Right cardiac atrium (tissue), 5 donors: ENCODE data around the gene PTPRJ. TPM values are rescaled to one million over a fixed set of nuclear protein-coding genes. Genes with fewer than 3 reads are reported as not detected.

Experiments
- ATAC-seq, 2 donors: fragments of 200-7000 bp; cut with Tn5 transposase; one replicate each; pipeline versions ENCODE4 v1.8.0 to v1.9.1; 2020; ENCODE audit warnings: moderate library complexity in 2 of 2, mild to moderate bottlenecking in 1 of 2
- DNase-seq, 3 donors: peaks; one replicate each; pipeline ENCODE4 v3.0.0-alpha.2; 2020
- H3K27ac ChIP-seq: one replicate; pipeline ENCODE4 v1.5.1; 2013; ENCODE audit warnings: mild to moderate bottlenecking, low read length, control low read depth, moderate library complexity
- H3K27me3 ChIP-seq: one replicate; pipeline ENCODE4 v1.6.1; 2013; ENCODE audit not compliant: control insufficient read depth, insufficient read depth
- H3K4me1 ChIP-seq: one replicate; pipeline ENCODE4 v1.6.1; 2013; ENCODE audit warnings: low read length; ENCODE audit not compliant: control insufficient read depth, insufficient read depth
- H3K4me3 ChIP-seq: one replicate; pipeline ENCODE4 v1.5.1; 2013; ENCODE audit warnings: low read length, control low read depth
- H3K9me3 ChIP-seq: one replicate; pipeline ENCODE4 v1.6.1; 2013; ENCODE audit warnings: low read length; ENCODE audit not compliant: control insufficient read depth
- WGBS: extraction: QIAGEN DNeasy Blood & Tissue Kit; methylation state at CpG from one replicate; pipeline ENCODE4 v1.1.7; 2013; 5-methylcytosine and 5-hydroxymethylcytosine counted together
- intact Hi-C, 4 donors: fragments of 100-400 bp; cut with DNase I; formaldehyde crosslinking; loops; one replicate each; pipeline versions ENCODE4 v1.11.0 to v1.14.0; 2022 to 2023
- polyA plus RNA-seq: library from polyadenylated mRNA; stranded (reverse); fragments of 200-250 nt; gene quantifications from one replicate; pipeline ENCODE4 v1.2.3, GENCODE V29; 2013
- total RNA-seq, 4 donors: library from RNA; stranded (reverse); fragmentation: NEBNext Ultra II Directional; extraction: Animal tissue kit (Norgen Biotek cat#: 25700); gene quantifications; one replicate each; pipeline ENCODE4 v1.2.1, GENCODE V29; 2021
- donor health status: healthy with polysubstance abuse.
- donor health status: DM: no; HTN: yes; CAD: no.
- donor health status: DM: no; HTN: no; CAD: no.
- donor health status: DM: no; HTN: yes; CAD: no; lungs with severe emphysema.
- donor health status: DM: yes; HTN: yes; CAD: no.

The PTPRJ gene
- total and polyA plus RNA-seq, 5 donors = 1.8 to 8.7 (median 6.4) TPM

- DNase-seq (no peak), ATAC-seq (no peak)
- Histone ChIP-seq H3K27me3 (no peaks in the 10 kb centered on the region), H3K4me3 (no peak overlapping the region), H3K9me3 (no peaks in the 10 kb centered on the region), H3K4me1 (peaks cover 5% of the 10 kb centered on the region), H3K27ac (no peak overlapping the region)
- intact Hi-C loops = no loop called here
- 85% methylated on average over 6 of the region's 6 CpGs for WGBS
These were observed 99.2 kb downstream of the PTPRJ start for GRCh38 chr11:48079596-48079995.

GRCh38 chr11:48080301-48080861 lies 100.0 kb downstream of the PTPRJ start:
- 83% methylated on average over 6 of the region's 6 CpGs for WGBS
- no peaks in the 10 kb centered on the region for H3K9me3 ChIP-seq
- no peak for DNase-seq
- no peaks in the 10 kb centered on the region for H3K27me3 ChIP-seq
- H3K4me1 ChIP-seq = peaks cover 5% of the 10 kb centered on the region
- intact Hi-C loops = no loop called here
- peak in 1 of 2 donors; percentile 6 for ATAC-seq
- no peak overlapping the region for H3K4me3 ChIP-seq
- H3K27ac ChIP-seq = peak overlapping the region; percentile 7

GRCh38 chr11:48081151-48082010 lies 101.0 kb downstream of the PTPRJ start:
- DNase-seq (peak; percentile 86 to 91 (median 90)), ATAC-seq (peak; percentile 95)
- 4% methylated on average over 19 of the region's 19 CpGs for WGBS
- no peak overlapping the region for H3K4me3 ChIP-seq
- peaks cover 5% of the 10 kb centered on the region for H3K4me1 ChIP-seq
- intact Hi-C loops = no loop called here
- H3K9me3 ChIP-seq = no peaks in the 10 kb centered on the region
- H3K27ac ChIP-seq = peak overlapping the region; percentile 95
- no peaks in the 10 kb centered on the region for H3K27me3 ChIP-seq

GRCh38 chr11:48082771-48083170 lies 102.4 kb downstream of the PTPRJ start:
- Histone ChIP-seq H3K9me3 (no peaks in the 10 kb centered on the region), H3K27me3 (no peaks in the 10 kb centered on the region), H3K27ac (no peak overlapping the region), H3K4me3 (no peak overlapping the region), H3K4me1 (peaks cover 5% of the 10 kb centered on the region)
- ATAC-seq (no peak), DNase-seq (no peak)
- intact Hi-C loops = no loop called here
- WGBS = 99% methylated on average over 2 of the region's 2 CpGs

GRCh38 chr11:48083421-48083820 lies 103.1 kb downstream of the PTPRJ start:
- ATAC-seq (no peak), DNase-seq (no peak)
- Histone ChIP-seq H3K4me3 (no peak overlapping the region), H3K9me3 (no peaks in the 10 kb centered on the region), H3K27ac (no peak overlapping the region), H3K4me1 (peaks cover 5% of the 10 kb centered on the region), H3K27me3 (no peaks in the 10 kb centered on the region)
- intact Hi-C loops = no loop called here

- Histone ChIP-seq H3K4me3 (no peak overlapping the region), H3K4me1 (peaks cover under 1% of the 10 kb centered on the region), H3K9me3 (no peaks in the 10 kb centered on the region), H3K27me3 (no peaks in the 10 kb centered on the region), H3K27ac (no peak overlapping the region)
- intact Hi-C loops = no loop called here
- 93% methylated on average over 4 of the region's 4 CpGs for WGBS
- ATAC-seq = no peak
- no peak for DNase-seq
These were observed 105.3 kb downstream of the PTPRJ start for GRCh38 chr11:48085688-48086087.

- no peak for DNase-seq
- H3K27ac ChIP-seq = no peak overlapping the region
- H3K27me3 ChIP-seq = no peaks in the 10 kb centered on the region
- H3K9me3 ChIP-seq = no peaks in the 10 kb centered on the region
- intact Hi-C loops = no loop called here
- H3K4me1 ChIP-seq = no peaks in the 10 kb centered on the region
- no peak overlapping the region for H3K4me3 ChIP-seq
- WGBS = 92% methylated on average over 2 of the region's 2 CpGs
- ATAC-seq = no peak
These were observed 107.1 kb downstream of the PTPRJ start for GRCh38 chr11:48087422-48087821.

GRCh38 chr11:48087974-48088681 lies 107.8 kb downstream of the PTPRJ start:
- 35% methylated on average over 6 of the region's 6 CpGs for WGBS
- ATAC-seq (peak; percentile 34 to 47), DNase-seq (peak; percentile 41 to 72 (median 69))
- no peaks in the 10 kb centered on the region for H3K27me3 ChIP-seq
- H3K4me1 ChIP-seq = no peaks in the 10 kb centered on the region
- H3K27ac ChIP-seq = no peak overlapping the region
- H3K4me3 ChIP-seq = no peak overlapping the region
- intact Hi-C loops = no loop called here
- H3K9me3 ChIP-seq = no peaks in the 10 kb centered on the region

- DNase-seq (no peak), ATAC-seq (peak; percentile 24 to 65)
- Histone ChIP-seq H3K27me3 (no peaks in the 10 kb centered on the region), H3K4me1 (no peaks in the 10 kb centered on the region), H3K9me3 (no peaks in the 10 kb centered on the region), H3K27ac (no peak overlapping the region), H3K4me3 (no peak overlapping the region)
- intact Hi-C loops = no loop called here
- WGBS = 66% methylated on average over 6 of the region's 6 CpGs
These were observed 108.3 kb downstream of the PTPRJ start for GRCh38 chr11:48088682-48089050.

GRCh38 chr11:48090174-48090573 lies 109.8 kb downstream of the PTPRJ start:
- DNase-seq = no peak
- 82% methylated on average over 8 of the region's 8 CpGs for WGBS
- Histone ChIP-seq H3K27me3 (no peaks in the 10 kb centered on the region), H3K4me1 (no peaks in the 10 kb centered on the region), H3K4me3 (no peak overlapping the region), H3K9me3 (no peaks in the 10 kb centered on the region), H3K27ac (no peak overlapping the region)
- intact Hi-C loops = no loop called here
- no peak for ATAC-seq

- DNase-seq (no peak), ATAC-seq (no peak)
- intact Hi-C loops = no loop called here
- peaks cover 3% of the 10 kb centered on the region for H3K4me1 ChIP-seq
- H3K4me3 ChIP-seq = no peak overlapping the region
- H3K27ac ChIP-seq = no peak overlapping the region
- H3K9me3 ChIP-seq = no peaks in the 10 kb centered on the region
- H3K27me3 ChIP-seq = no peaks in the 10 kb centered on the region
- WGBS = 82% methylated on average over 4 of the region's 4 CpGs
These were observed 111.2 kb downstream of the PTPRJ start for GRCh38 chr11:48091426-48092102.
